Smooth muscle cell (in vitro differentiated cells): ENCODE results near the gene CYSLTR2. TPM values are rescaled to one million over a fixed set of nuclear protein-coding genes. Genes with fewer than 3 reads are reported as not detected.

Source experiments
- DNase-seq: peaks from one replicate; lab custom pipeline; 2025; ENCODE audit not compliant: unreplicated experiment; lab: John Stamatoyannopoulos, UW
- H2AFZ ChIP-seq: fragments of 200-600 bp; sonication (generic); 2 replicates; pipeline ENCODE4 v1.6.0; 2016; ENCODE audit warnings: antibody characterized with exemption, low read depth, mild to moderate bottlenecking
- H3F3A ChIP-seq: fragments of 200-600 bp; sonication (generic); 2 replicates; pipeline ENCODE4 v1.6.0; 2017; ENCODE audit warnings: antibody characterized with exemption, low read depth
- H3K27ac ChIP-seq: fragments of 200-600 bp; sonication (generic); 2 replicates; pipeline ENCODE4 v1.5.1; 2016; ENCODE audit warnings: low read depth, mild to moderate bottlenecking
- H3K27me3 ChIP-seq: fragments of 200-600 bp; sonication (generic); 2 replicates; pipeline ENCODE4 v1.6.1; 2016; ENCODE audit warnings: low read depth, mild to moderate bottlenecking
- H3K36me3 ChIP-seq: fragments of 200-600 bp; sonication (generic); 2 replicates; pipeline ENCODE4 v1.5.1; 2016; ENCODE audit warnings: low read depth
- H3K4me1 ChIP-seq: fragments of 200-600 bp; sonication (generic); 2 replicates; pipeline ENCODE4 v1.5.1; 2016; ENCODE audit warnings: low read depth
- H3K4me2 ChIP-seq: fragments of 200-600 bp; sonication (generic); 2 replicates; pipeline ENCODE4 v1.6.0; 2016; ENCODE audit warnings: mild to moderate bottlenecking
- H3K4me3 ChIP-seq: fragments of 200-600 bp; sonication (generic); 2 replicates; pipeline ENCODE4 v1.5.1; 2016; ENCODE audit warnings: mild to moderate bottlenecking
- H3K79me2 ChIP-seq: fragments of 200-600 bp; sonication (generic); 2 replicates; pipeline ENCODE4 v1.6.0; 2016; ENCODE audit warnings: low read depth, mild to moderate bottlenecking
- H3K9ac ChIP-seq: fragments of 200-600 bp; sonication (generic); 2 replicates; pipeline ENCODE4 v1.6.0; 2016; ENCODE audit warnings: low read depth
- H3K9me3 ChIP-seq: fragments of 200-600 bp; sonication (generic); replicated peaks from 2 replicates; pipeline ENCODE4 v1.5.1; 2016; ENCODE audit warnings: low read depth
- H4K20me1 ChIP-seq: fragments of 200-600 bp; sonication (generic); 2 replicates; pipeline ENCODE4 v1.6.0; 2016; ENCODE audit warnings: low read depth
- CTCF ChIP-seq: fragments of 200-600 bp; sonication (generic); IDR thresholded peaks from 2 replicates; pipeline ENCODE4 v1.5.1; 2017; ENCODE audit warnings: borderline replicate concordance, mild to moderate bottlenecking, antibody characterized with exemption; ENCODE audit not compliant: insufficient read depth, poor library complexity, severe bottlenecking
- WGBS: methylation state at CpG from one replicate; pipeline ENCODE4 v1.1.7; 2016; ENCODE audit warnings: low lambda C conversion rate; 5-methylcytosine and 5-hydroxymethylcytosine counted together
- polyA plus RNA-seq: library from polyadenylated mRNA; unstranded; fragments of >200 nt; fragmentation: Nextera tagmentation; extraction: Ambion mirVana; gene quantifications from 2 replicates; pipeline ENCODE4 v1.2.1, GENCODE V29; 2016
- total RNA-seq: library from RNA; depleted of rRNA; stranded (reverse); fragments of >200 nt; gene quantifications from 2 replicates; pipeline ENCODE4 v1.2.3, GENCODE V29; 2014

The CYSLTR2 gene
- total and polyA plus RNA-seq, 2 experiments from 2014 or later: 0.54 to 0.71 TPM

GRCh38 chr13:48675247-48675646 is 21.5 kb downstream of the CYSLTR2 start:
- Histone ChIP-seq H4K20me1 (no peaks in the 10 kb centered on the region), H3K9me3 (peaks cover 4% of the 10 kb centered on the region), H3K4me2 (no peak overlapping the region), H2AFZ (no peak overlapping the region), H3F3A (no peaks in the 10 kb centered on the region), H3K27ac (no peak overlapping the region), H3K36me3 (no peaks in the 10 kb centered on the region), H3K79me2 (no peaks in the 10 kb centered on the region), H3K9ac (no peak overlapping the region), H3K4me3 (no peak overlapping the region), H3K27me3 (no peaks in the 10 kb centered on the region), H3K4me1 (no peaks in the 10 kb centered on the region)
- no peak for DNase-seq
- 93% methylated on average over 1 of the region's 1 CpG for WGBS
- TF ChIP-seq CTCF: no peak

- no peak for DNase-seq
- Histone ChIP-seq H3K36me3 (no peaks in the 10 kb centered on the region), H3K4me1 (no peaks in the 10 kb centered on the region), H3K4me2 (no peak overlapping the region), H3K27ac (no peak overlapping the region), H2AFZ (no peak overlapping the region), H3F3A (no peaks in the 10 kb centered on the region), H3K4me3 (no peak overlapping the region), H3K9me3 (no peaks in the 10 kb centered on the region), H3K79me2 (no peaks in the 10 kb centered on the region), H3K9ac (no peak overlapping the region), H3K27me3 (no peaks in the 10 kb centered on the region), H4K20me1 (no peaks in the 10 kb centered on the region)
- WGBS: 79% methylated on average over 3 of the region's 3 CpGs
- no peak for TF ChIP-seq CTCF
These were observed 24.6 kb downstream of the CYSLTR2 start for GRCh38 chr13:48678316-48678715.

DNA sequence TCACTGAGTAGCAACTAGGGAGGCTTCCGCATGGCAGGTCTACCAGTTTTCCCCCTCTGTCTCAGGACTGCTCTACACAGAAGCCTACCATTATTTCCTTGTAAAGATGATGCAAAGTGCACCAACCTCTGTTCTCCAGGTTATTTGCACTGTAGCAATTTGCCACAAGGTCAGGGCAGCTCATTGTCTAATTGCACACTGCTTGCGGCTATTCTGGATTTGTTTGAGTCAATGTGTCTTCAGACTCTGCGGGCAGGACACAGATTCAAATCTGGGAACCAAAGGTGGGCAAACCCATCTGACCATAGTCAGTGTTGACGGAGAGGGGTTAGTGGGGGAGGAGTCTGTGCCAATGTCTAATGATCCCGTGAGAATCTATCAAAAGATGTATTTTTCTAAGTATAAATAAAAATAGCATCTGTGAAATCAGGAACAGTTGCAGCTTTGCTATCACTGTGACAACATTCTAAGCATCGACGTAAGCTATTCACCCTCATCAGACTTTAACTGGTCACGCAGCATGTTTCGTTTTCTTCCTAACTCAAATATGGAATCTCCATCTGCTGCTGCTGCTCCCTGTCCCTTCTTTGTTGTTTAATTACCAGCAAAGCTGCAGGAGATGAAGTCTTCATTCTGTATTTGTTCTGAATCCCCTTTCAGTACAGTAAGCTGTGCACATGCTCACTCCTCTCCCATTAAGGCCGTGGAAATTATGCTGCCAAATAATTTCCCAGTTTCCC is 26.4 kb downstream of the CYSLTR2 start:
- Histone ChIP-seq H3K4me3 (no peak overlapping the region), H3K9ac (no peak overlapping the region), H3K27me3 (no peaks in the 10 kb centered on the region), H3K4me1 (no peaks in the 10 kb centered on the region), H3K9me3 (no peaks in the 10 kb centered on the region), H3K4me2 (no peak overlapping the region), H3K27ac (no peak overlapping the region), H4K20me1 (no peaks in the 10 kb centered on the region), H3F3A (no peaks in the 10 kb centered on the region), H3K36me3 (no peaks in the 10 kb centered on the region), H2AFZ (no peak overlapping the region), H3K79me2 (no peaks in the 10 kb centered on the region)
- no peak for TF ChIP-seq CTCF
- 93% methylated on average over 10 of the region's 10 CpGs for WGBS
- no peak for DNase-seq
